GM23248 (cell line): Measurements from ENCODE around the gene TEF. TPM values are rescaled to one million over a fixed set of nuclear protein-coding genes. Genes with fewer than 3 reads are reported as not detected.
"Not testable (repeated sequence)": the region's sequence is repeated elsewhere in the genome, so short reads cannot be mapped to it uniquely, and the experiment has no call there.

Experiments used
- DNase-seq: peaks from one replicate; pipeline ENCODE4 v3.0.0-alpha.2; 2015
- H2AFZ ChIP-seq: fragments of 200-600 bp; sonication (generic); 2 replicates; pipeline ENCODE4 v1.6.1; 2016; ENCODE audit warnings: antibody characterized with exemption
- H3F3A ChIP-seq: fragments of 200-600 bp; sonication (generic); 2 replicates; pipeline ENCODE4 v1.6.1; 2016; ENCODE audit warnings: mild to moderate bottlenecking, antibody characterized with exemption, mixed run types; ENCODE audit not compliant: insufficient read depth
- H3K27ac ChIP-seq: fragments of 200-600 bp; sonication (generic); 2 replicates; pipeline ENCODE4 v1.5.1; 2016; ENCODE audit warnings: mild to moderate bottlenecking
- H3K27me3 ChIP-seq: fragments of 200-600 bp; sonication (generic); replicated peaks from 2 replicates; pipeline ENCODE4 v1.6.1; 2016; ENCODE audit warnings: mild to moderate bottlenecking; ENCODE audit not compliant: insufficient read depth
- H3K36me3 ChIP-seq: fragments of 200-600 bp; sonication (generic); 2 replicates; pipeline ENCODE4 v1.6.1; 2016; ENCODE audit warnings: low read depth, mild to moderate bottlenecking
- H3K4me1 ChIP-seq: fragments of 200-600 bp; sonication (generic); 2 replicates; pipeline ENCODE4 v1.6.1; 2016; ENCODE audit warnings: mild to moderate bottlenecking; ENCODE audit not compliant: insufficient read depth
- H3K4me2 ChIP-seq: fragments of 200-600 bp; sonication (generic); one replicate; pipeline ENCODE4 v1.6.1; 2016; ENCODE audit warnings: mild to moderate bottlenecking; ENCODE audit not compliant: unreplicated experiment
- H3K4me3 ChIP-seq: fragments of 200-600 bp; sonication (generic); 2 replicates; pipeline ENCODE4 v1.5.1; 2016; ENCODE audit warnings: mild to moderate bottlenecking
- H3K79me2 ChIP-seq: fragments of 200-600 bp; sonication (generic); 2 replicates; pipeline ENCODE4 v1.6.1; 2016; ENCODE audit warnings: mild to moderate bottlenecking; ENCODE audit not compliant: insufficient read depth
- H3K9ac ChIP-seq: fragments of 200-600 bp; sonication (generic); 2 replicates; pipeline ENCODE4 v1.6.1; 2016; ENCODE audit warnings: mild to moderate bottlenecking
- H3K9me2 ChIP-seq: fragments of 200-600 bp; sonication (generic); 2 replicates; pipeline ENCODE4 v1.6.1; 2016; ENCODE audit warnings: mixed run types, mild to moderate bottlenecking, moderate library complexity; ENCODE audit not compliant: insufficient read depth
- H3K9me3 ChIP-seq: fragments of 200-600 bp; sonication (generic); one replicate; pipeline ENCODE4 v1.6.1; 2017; ENCODE audit warnings: low read depth
- H4K20me1 ChIP-seq: fragments of 200-600 bp; sonication (generic); 2 replicates; pipeline ENCODE4 v1.6.0; 2016; ENCODE audit not compliant: insufficient read depth
- EZH2 ChIP-seq: fragments of 200-600 bp; sonication (generic); IDR thresholded peaks from 2 replicates; pipeline ENCODE4 v1.6.1; 2018; ENCODE audit warnings: antibody characterized with exemption, mild to moderate bottlenecking; ENCODE audit not compliant: insufficient read depth, poor library complexity, severe bottlenecking
- EZH2phosphoT487 ChIP-seq: fragments of 200-600 bp; sonication (generic); IDR thresholded peaks from 2 replicates; pipeline ENCODE4 v1.6.1; 2018; ENCODE audit warnings: antibody characterized with exemption, moderate library complexity, mild to moderate bottlenecking, low read depth; ENCODE audit not compliant: insufficient read depth
- WGBS, 2 experiments: methylation state at CpG; one replicate each; pipeline ENCODE4 v1.1.6; 2015 to 2017; ENCODE audit warnings: low lambda C conversion rate in 2 of 2, low coverage in 1 of 2; ENCODE audit errors: missing lambda C conversion rate in 2 of 2; 5-methylcytosine and 5-hydroxymethylcytosine counted together
- in situ Hi-C: fragments of 300-500 bp; cut with MboI; formaldehyde crosslinking; loops from 2 replicates; pipeline ENCODE4 v1.15.0; 2020
- polyA plus RNA-seq: library from polyadenylated mRNA; unstranded; fragments of >200 nt; fragmentation: Nextera tagmentation; extraction: Ambion mirVana; gene quantifications from 2 replicates; pipeline ENCODE4 v1.2.1, GENCODE V29; 2016
- total RNA-seq: library from RNA; depleted of rRNA; stranded (reverse); fragments of >200 nt; shearing (Covaris generic); gene quantifications from 2 replicates; pipeline ENCODE4 v1.2.3, GENCODE V29; 2014

The TEF gene
- total and polyA plus RNA-seq, 2 experiments from 2014 or later = 2.2 to 4.2 TPM

- Histone ChIP-seq H3K4me3 (no peak overlapping the region), H3K9me2 (no peaks in the 10 kb centered on the region), H3K9me3 (no peaks in the 10 kb centered on the region), H3K4me1 (peaks cover 3% of the 10 kb centered on the region; the same call in 1 of the 2 replicates), H3K4me2 (no peak overlapping the region), H3K79me2 (peaks cover 92% of the 10 kb centered on the region), H2AFZ (no peak overlapping the region), H3K9ac (no peak overlapping the region), H3K27ac (no peak overlapping the region), H4K20me1 (peaks cover 5% of the 10 kb centered on the region; the same call in 1 of the 2 replicates), H3K36me3 (peaks cover 17% of the 10 kb centered on the region), H3F3A (peaks cover 51% of the 10 kb centered on the region), H3K27me3 (no peaks in the 10 kb centered on the region)
- in situ Hi-C loops = no loop called here
- 84 to 85% methylated on average over 20 to 23 of the region's 23 CpGs for WGBS, 2 experiments
- no peak for DNase-seq
- no peak for TF ChIP-seq EZH2
- no peak for TF ChIP-seq EZH2phosphoT487
Observed at GRCh38 chr22:41436322-41437113, 54.8 kb downstream of the TEF start.

- Histone ChIP-seq H3F3A (peaks cover 47% of the 10 kb centered on the region), H3K36me3 (peaks cover 17% of the 10 kb centered on the region), H3K27me3 (no peaks in the 10 kb centered on the region), H3K9me2 (no peaks in the 10 kb centered on the region), H3K4me1 (peaks cover 8% of the 10 kb centered on the region), H3K27ac (no peak overlapping the region), H3K9ac (no peak overlapping the region), H2AFZ (no peak overlapping the region), H3K9me3 (no peaks in the 10 kb centered on the region), H3K4me2 (no peak overlapping the region), H3K4me3 (no peak overlapping the region), H4K20me1 (peaks cover 11% of the 10 kb centered on the region), H3K79me2 (peaks cover 98% of the 10 kb centered on the region)
- no peak for TF ChIP-seq EZH2
- TF ChIP-seq EZH2phosphoT487 = no peak
- in situ Hi-C loops = no loop called here
- 90 to 91% methylated on average over 7 of the region's 7 CpGs for WGBS, 2 experiments
- DNase-seq = no peak
Observed at GRCh38 chr22:41437198-41437597, 55.5 kb downstream of the TEF start.

- H3K4me3 ChIP-seq, H3K27ac ChIP-seq, DNase-seq, in situ Hi-C loops, H2AFZ ChIP-seq, H3K9me3 ChIP-seq, H3K4me2 ChIP-seq, H3K9me2 ChIP-seq, H3K27me3 ChIP-seq, H3K9ac ChIP-seq: not testable (repeated sequence)
- peaks cover 21% of the 10 kb centered on the region for H4K20me1 ChIP-seq
- peaks cover 16% of the 10 kb centered on the region for H3K4me1 ChIP-seq
- H3K79me2 ChIP-seq = peaks cover 100% of the 10 kb centered on the region
- H3F3A ChIP-seq = peaks cover 48% of the 10 kb centered on the region
- 87 to 96% methylated on average over 5 of the region's 5 CpGs for WGBS, 2 experiments
- H3K36me3 ChIP-seq = peaks cover 22% of the 10 kb centered on the region
Observed at GRCh38 chr22:41440511-41440910, 58.8 kb downstream of the TEF start.

- in situ Hi-C loops = no loop called here
- peaks cover 21% of the 10 kb centered on the region for H4K20me1 ChIP-seq
Observed at GRCh38 chr22:41442240-41442792, 60.6 kb downstream of the TEF start.

More at GRCh38 chr22:41442240-41442792, 60.6 kb downstream of the TEF start:
- Histone ChIP-seq H3K79me2 (peaks cover 93% of the 10 kb centered on the region), H3K9me3 (no peaks in the 10 kb centered on the region), H3K9me2 (no peaks in the 10 kb centered on the region), H3K27me3 (no peaks in the 10 kb centered on the region), H3F3A (peaks cover 48% of the 10 kb centered on the region), H3K4me2 (peak overlapping the region; percentile 4), H3K4me1 (peaks cover 16% of the 10 kb centered on the region), H3K4me3 (no peak overlapping the region), H2AFZ (no peak overlapping the region), H3K36me3 (peaks cover 11% of the 10 kb centered on the region; the same call in 1 of the 2 replicates), H3K27ac (no peak overlapping the region), H3K9ac (0 out of 2 replicates have a peak overlapping the region, but pooled peaks have one; percentile 3)
- TF ChIP-seq EZH2phosphoT487 (no peak), EZH2 (no peak)
- 60 to 68% methylated on average over 2 of the region's 2 CpGs for WGBS, 2 experiments
- DNase-seq = peak; percentile 26
